Smooth muscle cell of the pulmonary artery (primary cell): Measurements from ENCODE around the gene EID3. TPM values are rescaled to one million over a fixed set of nuclear protein-coding genes. Genes with fewer than 3 reads are reported as not detected.

Experiments
- total RNA-seq: library from RNA; depleted of rRNA; stranded (reverse); fragments of >200 nt; gene quantifications from 2 replicates; pipeline ENCODE4 v1.2.3, GENCODE V29; 2014

EID3 gene
- total RNA-seq: 8.9 and 14.2 TPM in 2 replicates

DNA sequence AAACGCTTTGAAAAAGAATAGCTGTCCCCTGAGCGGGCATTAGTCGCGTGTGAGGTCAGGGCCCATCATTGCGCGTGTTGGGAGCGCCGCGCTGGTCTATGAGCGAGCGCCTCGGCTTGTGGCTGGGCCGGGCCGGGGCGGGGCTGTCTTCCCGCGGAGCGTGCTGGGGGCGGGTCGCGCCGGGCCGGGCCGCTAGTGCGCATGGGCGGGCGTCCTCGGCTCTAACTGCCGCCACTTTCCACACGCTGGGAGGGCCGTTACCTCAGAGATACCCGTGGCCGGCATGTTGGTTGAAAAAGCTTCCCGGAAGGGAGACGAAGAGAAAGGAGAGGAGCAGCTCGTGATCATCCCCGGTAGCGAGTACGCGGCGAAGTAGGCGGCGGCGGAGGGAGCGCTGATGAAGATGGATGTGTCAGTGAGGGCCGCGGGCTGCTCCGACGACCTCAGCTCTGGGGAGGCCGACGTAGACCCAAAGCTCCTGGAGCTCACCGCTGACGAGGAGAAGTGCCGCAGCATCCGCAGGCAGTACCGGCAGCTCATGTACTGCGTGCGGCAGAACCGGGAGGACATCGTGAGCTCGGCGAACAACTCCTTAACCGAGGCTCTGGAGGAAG lies at the start of gene EID3:
Gene EID3 (plus strand): TSS at position 202 of the 614 bp plus-strand sequence. CDS start 196 bp downstream, at position 398.

Other genes starting within 250 kb of the EID3 start
- 22.8 and 30.8 TPM in 2 replicates for gene HCFC2, start 239.2 kb upstream of the EID3 start, total RNA-seq
- gene NFYB, start 165.5 kb upstream of the EID3 start, total RNA-seq: 20.3 and 26.7 TPM in 2 replicates
- gene TXNRD1, start 88.0 kb upstream of the EID3 start, total RNA-seq: 671 and 1,049 TPM in 2 replicates
- gene CHST11, start 153.2 kb downstream of the EID3 start, total RNA-seq: 11.4 and 12.9 TPM in 2 replicates